GM23338 (cell line): Measurements from ENCODE around the gene EPHB1. TPM values are rescaled to one million over a fixed set of nuclear protein-coding genes. Genes with fewer than 3 reads are reported as not detected.

ENCODE experiments used
- ATAC-seq: fragments of 200-7000 bp; cut with Tn5 transposase; 3 replicates; pipeline ENCODE4 v1.9.1; 2020
- DNase-seq: peaks from one replicate; pipeline ENCODE4 v3.0.0-alpha.2; 2015; ENCODE audit warnings: low spot score
- H2AFZ ChIP-seq: fragments of 200-600 bp; sonication (generic); 2 replicates; pipeline ENCODE4 v1.8.0; 2016; ENCODE audit warnings: antibody characterized with exemption, mild to moderate bottlenecking, moderate library complexity
- H3F3A ChIP-seq: fragments of 200-600 bp; sonication (generic); replicated peaks from 2 replicates; pipeline ENCODE4 v1.8.0; 2017; ENCODE audit warnings: antibody characterized with exemption, mixed run types, low read depth
- H3K27ac ChIP-seq: fragments of 200-600 bp; sonication (generic); 2 replicates; pipeline ENCODE4 v1.6.1; 2016; ENCODE audit warnings: low read depth
- H3K27me3 ChIP-seq: fragments of 200-600 bp; sonication (generic); 2 replicates; pipeline ENCODE4 v1.8.0; 2016; ENCODE audit warnings: mild to moderate bottlenecking, mixed run types, moderate library complexity; ENCODE audit not compliant: insufficient read depth
- H3K36me3 ChIP-seq: fragments of 200-600 bp; sonication (generic); 2 replicates; pipeline ENCODE4 v1.8.0; 2016; ENCODE audit warnings: mild to moderate bottlenecking; ENCODE audit not compliant: insufficient read depth
- H3K4me1 ChIP-seq: fragments of 200-600 bp; sonication (generic); 2 replicates; pipeline ENCODE4 v1.8.0; 2016; ENCODE audit warnings: mild to moderate bottlenecking, moderate library complexity; ENCODE audit not compliant: insufficient read depth
- H3K4me2 ChIP-seq: fragments of 200-600 bp; sonication (generic); 2 replicates; pipeline ENCODE4 v1.7.1; 2017; ENCODE audit warnings: mixed run types
- H3K4me3 ChIP-seq: fragments of 200-600 bp; sonication (generic); 2 replicates; pipeline ENCODE4 v1.6.1; 2016; ENCODE audit warnings: mixed run types
- H3K79me2 ChIP-seq: fragments of 200-600 bp; sonication (generic); replicated peaks from 2 replicates; pipeline ENCODE4 v1.8.0; 2017; ENCODE audit warnings: mild to moderate bottlenecking; ENCODE audit not compliant: insufficient read depth
- H3K9me2 ChIP-seq: fragments of 200-600 bp; sonication (generic); 2 replicates; pipeline ENCODE4 v1.8.0; 2017; ENCODE audit not compliant: insufficient read depth
- H4K20me1 ChIP-seq: fragments of 200-600 bp; sonication (generic); replicated peaks from 2 replicates; pipeline ENCODE4 v1.8.0; 2017; ENCODE audit warnings: mild to moderate bottlenecking; ENCODE audit not compliant: insufficient read depth
- H3K27ac Mint-ChIP-seq: 2 replicates; pipeline ENCODE4 v1.8.0; 2020; ENCODE audit warnings: inconsistent platforms, mild to moderate bottlenecking, moderate library complexity, mixed read lengths
- H3K27me3 Mint-ChIP-seq: 3 replicates; pipeline ENCODE4 v1.8.0; 2022; ENCODE audit warnings: low read depth, mild to moderate bottlenecking, moderate library complexity, mixed read lengths, inconsistent platforms; ENCODE audit not compliant: insufficient read depth, poor library complexity
- H3K36me3 Mint-ChIP-seq: 3 replicates; pipeline ENCODE4 v1.8.0; 2021; ENCODE audit warnings: low read depth, mild to moderate bottlenecking, inconsistent platforms, moderate library complexity, mixed read lengths
- H3K4me1 Mint-ChIP-seq: 3 replicates; pipeline ENCODE4 v1.8.0; 2020; ENCODE audit warnings: mild to moderate bottlenecking, inconsistent platforms, mixed read lengths
- H3K4me3 Mint-ChIP-seq: 3 replicates; pipeline ENCODE4 v1.8.0; 2021; ENCODE audit warnings: moderate library complexity, mild to moderate bottlenecking, inconsistent platforms, mixed read lengths
- H3K9me3 Mint-ChIP-seq: 3 replicates; pipeline ENCODE4 v1.8.0; 2020; ENCODE audit warnings: moderate library complexity, mild to moderate bottlenecking, inconsistent platforms, mixed read lengths
- CREB1 ChIP-seq: fragments of 250-450 bp; sonication (Bioruptor Pico); IDR thresholded peaks from 2 replicates; pipeline ENCODE4 v1.5.0; 2020; ENCODE audit warnings: low read depth, mild to moderate bottlenecking, moderate library complexity
- EZH2 ChIP-seq: fragments of 200-600 bp; sonication (generic); IDR thresholded peaks from one replicate; pipeline ENCODE4 v1.8.0; 2017; ENCODE audit warnings: antibody characterized with exemption, mild to moderate bottlenecking, low read depth; ENCODE audit not compliant: unreplicated experiment
- EZH2phosphoT487 ChIP-seq: fragments of 200-600 bp; sonication (generic); IDR thresholded peaks from one replicate; pipeline ENCODE4 v1.8.1; 2018; ENCODE audit warnings: antibody characterized with exemption; ENCODE audit not compliant: unreplicated experiment
- JUNB ChIP-seq: IDR thresholded peaks from one replicate; pipeline ENCODE4 v1.6.1; 2016; ENCODE audit warnings: antibody characterized with exemption; ENCODE audit not compliant: unreplicated experiment
- NANOG ChIP-seq: IDR thresholded peaks from 2 replicates; pipeline ENCODE4 v1.6.1; 2016; ENCODE audit warnings: antibody characterized with exemption, borderline replicate concordance
- STAT1 ChIP-seq: IDR thresholded peaks from one replicate; pipeline ENCODE4 v1.6.1; 2016; ENCODE audit warnings: antibody characterized with exemption; ENCODE audit not compliant: unreplicated experiment
- ZNF114 ChIP-seq: fragments of 250-450 bp; sonication (Bioruptor Pico); IDR thresholded peaks from 2 replicates; pipeline ENCODE4 v1.5.0; 2020; ENCODE audit warnings: mild to moderate bottlenecking, moderate library complexity
- ZNF331 ChIP-seq: fragments of 250-450 bp; sonication (Bioruptor Pico); IDR thresholded peaks from 2 replicates; pipeline ENCODE4 v1.5.0; 2020; ENCODE audit warnings: low read depth, mild to moderate bottlenecking, moderate library complexity
- polyA plus RNA-seq: library from polyadenylated mRNA; unstranded; fragments of >200 nt; fragmentation: Nextera tagmentation; extraction: Ambion mirVana; gene quantifications from 2 replicates; pipeline ENCODE4 v1.2.1, GENCODE V29; 2016
- total RNA-seq: library from RNA; depleted of rRNA; stranded (reverse); fragments of >200 nt; shearing (Covaris generic); gene quantifications from 2 replicates; pipeline ENCODE4 v1.2.3, GENCODE V29; 2014
- TF ChIP-seq, protein P1 (sequence below): IDR thresholded peaks from one replicate; pipeline ENCODE4 v1.6.1; 2018; ENCODE audit warnings: antibody characterized with exemption; ENCODE audit not compliant: unreplicated experiment
- TF ChIP-seq, protein P2 (sequence below), 2 experiments: fragments of 200-600 bp in 1 of 2; sonication (generic) in 1 of 2; conservative IDR thresholded peaks; 2 replicates each; pipeline versions ENCODE4 v1.5.1 to v1.6.1; 2016 to 2017; ENCODE audit warnings: antibody characterized with exemption in 2 of 2, low read depth in 2 of 2, mild to moderate bottlenecking in 2 of 2, moderate library complexity in 1 of 2
- TF ChIP-seq, protein P3 (sequence below): IDR thresholded peaks from 2 replicates; pipeline ENCODE4 v1.6.1; 2016; ENCODE audit warnings: antibody characterized with exemption

EPHB1 gene
- total and polyA plus RNA-seq, 2 experiments from 2014 or later: 2.7 to 5.2 TPM

DNA sequence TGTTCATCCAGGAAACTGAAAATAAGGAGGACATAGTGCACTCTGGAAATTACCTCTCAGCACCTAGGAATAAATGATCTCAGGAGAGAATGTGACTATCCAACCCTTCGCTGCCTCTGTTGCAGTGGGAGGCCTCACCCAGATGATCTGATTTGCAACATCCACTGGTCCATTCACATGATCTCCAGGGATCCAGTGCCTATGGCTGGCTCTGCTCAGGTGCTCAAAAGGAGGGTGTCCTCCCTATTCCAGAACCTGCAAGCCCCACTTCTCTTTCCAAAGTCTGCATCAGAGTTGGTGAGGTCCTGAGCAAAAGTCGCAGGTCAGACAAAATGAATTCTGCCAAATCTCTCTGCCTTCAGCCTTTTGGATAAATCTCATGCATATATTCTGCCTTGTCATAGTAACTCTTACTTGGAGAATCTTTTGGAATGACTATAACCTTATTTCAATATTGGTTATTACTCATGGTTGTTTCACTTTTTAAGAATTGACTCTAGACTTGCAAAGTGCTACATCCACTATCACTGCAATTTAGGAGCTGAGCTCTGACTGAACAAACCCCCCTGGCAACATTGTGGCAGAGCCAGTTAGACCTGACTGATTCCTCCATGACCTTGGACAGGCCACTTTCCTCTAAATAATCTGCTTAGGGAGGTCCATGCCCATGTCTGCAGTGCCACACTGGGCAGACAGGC is 295.1 kb downstream of the EPHB1 start:
- Mint-ChIP-seq H3K27me3 (peaks cover 4% of the 10 kb centered on the region), H3K36me3 (no peaks in the 10 kb centered on the region), H3K9me3 (no peaks in the 10 kb centered on the region), H3K4me3 (no peak overlapping the region), H3K4me1 (peaks cover 10% of the 10 kb centered on the region; the same call in 2 of the 3 replicates), H3K27ac (no peak overlapping the region)
- Histone ChIP-seq H2AFZ (no peak overlapping the region), H3K27me3 (no peaks in the 10 kb centered on the region), H3F3A (no peaks in the 10 kb centered on the region), H3K79me2 (no peaks in the 10 kb centered on the region), H3K4me1 (no peaks in the 10 kb centered on the region), H3K27ac (no peak overlapping the region), H3K4me2 (no peak overlapping the region), H4K20me1 (no peaks in the 10 kb centered on the region), H3K9me2 (no peaks in the 10 kb centered on the region), H3K4me3 (no peak overlapping the region), H3K36me3 (no peaks in the 10 kb centered on the region)
- DNase-seq: no peak
- TF ChIP-seq, protein P1, sequence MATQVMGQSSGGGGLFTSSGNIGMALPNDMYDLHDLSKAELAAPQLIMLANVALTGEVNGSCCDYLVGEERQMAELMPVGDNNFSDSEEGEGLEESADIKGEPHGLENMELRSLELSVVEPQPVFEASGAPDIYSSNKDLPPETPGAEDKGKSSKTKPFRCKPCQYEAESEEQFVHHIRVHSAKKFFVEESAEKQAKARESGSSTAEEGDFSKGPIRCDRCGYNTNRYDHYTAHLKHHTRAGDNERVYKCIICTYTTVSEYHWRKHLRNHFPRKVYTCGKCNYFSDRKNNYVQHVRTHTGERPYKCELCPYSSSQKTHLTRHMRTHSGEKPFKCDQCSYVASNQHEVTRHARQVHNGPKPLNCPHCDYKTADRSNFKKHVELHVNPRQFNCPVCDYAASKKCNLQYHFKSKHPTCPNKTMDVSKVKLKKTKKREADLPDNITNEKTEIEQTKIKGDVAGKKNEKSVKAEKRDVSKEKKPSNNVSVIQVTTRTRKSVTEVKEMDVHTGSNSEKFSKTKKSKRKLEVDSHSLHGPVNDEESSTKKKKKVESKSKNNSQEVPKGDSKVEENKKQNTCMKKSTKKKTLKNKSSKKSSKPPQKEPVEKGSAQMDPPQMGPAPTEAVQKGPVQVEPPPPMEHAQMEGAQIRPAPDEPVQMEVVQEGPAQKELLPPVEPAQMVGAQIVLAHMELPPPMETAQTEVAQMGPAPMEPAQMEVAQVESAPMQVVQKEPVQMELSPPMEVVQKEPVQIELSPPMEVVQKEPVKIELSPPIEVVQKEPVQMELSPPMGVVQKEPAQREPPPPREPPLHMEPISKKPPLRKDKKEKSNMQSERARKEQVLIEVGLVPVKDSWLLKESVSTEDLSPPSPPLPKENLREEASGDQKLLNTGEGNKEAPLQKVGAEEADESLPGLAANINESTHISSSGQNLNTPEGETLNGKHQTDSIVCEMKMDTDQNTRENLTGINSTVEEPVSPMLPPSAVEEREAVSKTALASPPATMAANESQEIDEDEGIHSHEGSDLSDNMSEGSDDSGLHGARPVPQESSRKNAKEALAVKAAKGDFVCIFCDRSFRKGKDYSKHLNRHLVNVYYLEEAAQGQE: no peak
- TF ChIP-seq EZH2 (no peak), CREB1 (no peak), ZNF331 (CRISPR knock-in tag) (no peak), NANOG (no peak), EZH2phosphoT487 (no peak)
- ATAC-seq: no peak

DNA sequence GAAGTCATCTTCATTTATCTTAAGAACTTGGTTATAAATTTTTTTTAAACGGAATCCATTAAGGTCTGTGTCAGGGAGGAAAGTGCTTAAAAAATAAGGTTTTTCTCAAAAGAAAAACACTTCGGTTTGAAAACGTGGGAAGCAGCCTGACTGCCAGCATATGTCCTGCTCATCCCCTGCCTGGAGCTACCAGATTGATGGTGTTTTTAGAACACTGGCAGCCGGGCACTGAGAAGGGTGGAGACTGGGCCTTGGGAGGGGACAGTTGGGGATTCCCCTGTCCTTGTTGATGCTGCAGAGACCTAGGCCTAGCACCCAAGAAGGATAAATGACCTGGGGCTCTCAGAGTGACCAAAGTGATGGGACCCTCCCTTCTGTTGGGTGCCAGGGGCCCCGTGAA is 296.9 kb downstream of the EPHB1 start:
- Mint-ChIP-seq H3K4me3 (no peak overlapping the region), H3K36me3 (no peaks in the 10 kb centered on the region), H3K27ac (no peak overlapping the region), H3K9me3 (no peaks in the 10 kb centered on the region), H3K27me3 (peaks cover 1% of the 10 kb centered on the region), H3K4me1 (no peaks in the 10 kb centered on the region)
- Histone ChIP-seq H2AFZ (no peak overlapping the region), H3K27me3 (no peaks in the 10 kb centered on the region), H3K9me2 (no peaks in the 10 kb centered on the region), H3K36me3 (no peaks in the 10 kb centered on the region), H3K4me3 (no peak overlapping the region), H3F3A (no peaks in the 10 kb centered on the region), H3K4me2 (no peak overlapping the region), H4K20me1 (no peaks in the 10 kb centered on the region), H3K79me2 (no peaks in the 10 kb centered on the region), H3K27ac (no peak overlapping the region), H3K4me1 (no peaks in the 10 kb centered on the region)
- DNase-seq (no peak), ATAC-seq (no peak)
- TF ChIP-seq, protein P1: no peak
- TF ChIP-seq, protein P2, sequence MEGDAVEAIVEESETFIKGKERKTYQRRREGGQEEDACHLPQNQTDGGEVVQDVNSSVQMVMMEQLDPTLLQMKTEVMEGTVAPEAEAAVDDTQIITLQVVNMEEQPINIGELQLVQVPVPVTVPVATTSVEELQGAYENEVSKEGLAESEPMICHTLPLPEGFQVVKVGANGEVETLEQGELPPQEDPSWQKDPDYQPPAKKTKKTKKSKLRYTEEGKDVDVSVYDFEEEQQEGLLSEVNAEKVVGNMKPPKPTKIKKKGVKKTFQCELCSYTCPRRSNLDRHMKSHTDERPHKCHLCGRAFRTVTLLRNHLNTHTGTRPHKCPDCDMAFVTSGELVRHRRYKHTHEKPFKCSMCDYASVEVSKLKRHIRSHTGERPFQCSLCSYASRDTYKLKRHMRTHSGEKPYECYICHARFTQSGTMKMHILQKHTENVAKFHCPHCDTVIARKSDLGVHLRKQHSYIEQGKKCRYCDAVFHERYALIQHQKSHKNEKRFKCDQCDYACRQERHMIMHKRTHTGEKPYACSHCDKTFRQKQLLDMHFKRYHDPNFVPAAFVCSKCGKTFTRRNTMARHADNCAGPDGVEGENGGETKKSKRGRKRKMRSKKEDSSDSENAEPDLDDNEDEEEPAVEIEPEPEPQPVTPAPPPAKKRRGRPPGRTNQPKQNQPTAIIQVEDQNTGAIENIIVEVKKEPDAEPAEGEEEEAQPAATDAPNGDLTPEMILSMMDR (conservative IDR thresholded peaks at IDR 0.05; ENCODE audit: low read depth in 2 of 2): no peak
- TF ChIP-seq STAT1: no peak
- TF ChIP-seq, protein P3, sequence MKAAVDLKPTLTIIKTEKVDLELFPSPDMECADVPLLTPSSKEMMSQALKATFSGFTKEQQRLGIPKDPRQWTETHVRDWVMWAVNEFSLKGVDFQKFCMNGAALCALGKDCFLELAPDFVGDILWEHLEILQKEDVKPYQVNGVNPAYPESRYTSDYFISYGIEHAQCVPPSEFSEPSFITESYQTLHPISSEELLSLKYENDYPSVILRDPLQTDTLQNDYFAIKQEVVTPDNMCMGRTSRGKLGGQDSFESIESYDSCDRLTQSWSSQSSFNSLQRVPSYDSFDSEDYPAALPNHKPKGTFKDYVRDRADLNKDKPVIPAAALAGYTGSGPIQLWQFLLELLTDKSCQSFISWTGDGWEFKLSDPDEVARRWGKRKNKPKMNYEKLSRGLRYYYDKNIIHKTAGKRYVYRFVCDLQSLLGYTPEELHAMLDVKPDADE: no peak
- no peak for TF ChIP-seq EZH2phosphoT487
- TF ChIP-seq JUNB: no peak
- no peak for TF ChIP-seq ZNF331 (CRISPR knock-in tag)
- no peak for TF ChIP-seq ZNF114 (CRISPR knock-in tag)
